ENCODE data around the gene GAS7.
"Not testable (repeated sequence)": the region's sequence is repeated elsewhere in the genome, so short reads cannot be mapped to it uniquely, and the experiment has no call there.

GAS7 gene

DNA sequence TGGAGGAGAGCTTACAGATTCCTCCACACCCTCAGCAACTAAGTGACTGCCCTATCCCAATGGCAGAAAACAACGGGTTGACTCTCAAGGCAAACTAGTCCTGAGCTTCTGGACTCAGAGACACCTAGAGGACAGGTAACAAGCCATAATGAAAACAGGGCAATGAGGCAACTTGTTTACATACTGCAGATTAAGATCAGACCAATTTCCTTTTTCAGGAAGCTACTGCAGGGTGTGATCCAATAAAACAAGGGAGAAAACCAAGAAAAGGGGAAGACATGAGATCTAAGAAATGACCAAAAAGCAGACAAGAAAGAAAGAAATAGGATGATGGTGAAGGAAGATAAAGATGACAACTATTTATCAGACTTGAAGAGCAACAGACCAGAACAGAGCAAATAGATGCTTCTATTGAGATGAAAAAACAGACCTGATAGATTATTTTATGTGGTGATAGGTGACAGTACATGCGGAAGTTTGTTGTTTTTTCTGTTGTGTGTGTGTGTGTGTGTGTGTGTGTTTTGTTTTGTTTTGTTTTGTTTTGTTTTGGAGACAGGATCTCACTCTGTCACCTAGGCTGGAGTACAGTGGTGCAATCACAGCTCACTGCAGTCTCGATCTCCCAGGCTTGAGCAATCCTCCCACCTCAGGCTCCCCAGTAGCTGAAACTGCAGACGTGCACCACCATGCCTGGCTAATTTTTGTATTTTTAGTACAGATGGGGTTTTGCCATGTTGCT, 120.7 kb downstream of the GAS7 start:
- in situ Hi-C loops (cut with MboI; ENCODE audit: low sequenced_read_pairs): no loop called here

DNA sequence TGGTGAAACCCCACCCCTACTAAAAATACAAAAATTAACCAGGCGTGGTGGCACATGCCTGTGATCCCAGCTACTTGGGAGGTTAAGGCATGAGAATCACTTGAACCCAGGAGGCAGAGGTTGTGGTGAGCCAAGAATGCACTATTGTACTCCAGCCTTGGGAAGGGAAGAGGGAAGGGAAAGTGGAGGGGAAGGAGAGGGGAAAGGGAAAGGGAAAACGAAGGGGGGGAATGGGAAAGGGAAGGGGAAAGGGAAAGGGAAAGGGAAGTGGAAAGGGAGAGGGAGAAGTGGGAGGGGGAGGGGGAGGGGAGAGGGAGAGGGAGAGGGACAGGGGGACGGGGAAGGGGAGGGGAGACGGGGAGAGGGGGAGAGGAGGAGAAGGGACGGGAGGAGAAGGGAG, 122.5 kb downstream of the GAS7 start:
- in situ Hi-C loops (cut with MboI; ENCODE audit: low sequenced_read_pairs): no loop called here

GRCh38 chr17:10073941-10074340, 124.5 kb downstream of the GAS7 start:
- in situ Hi-C loops (cut with MboI; ENCODE audit: low sequenced_read_pairs): no loop called here

GRCh38 chr17:10072556-10073425, 125.6 kb downstream of the GAS7 start:
- in situ Hi-C loops (cut with MboI; ENCODE audit: low sequenced_read_pairs): no loop called here

DNA sequence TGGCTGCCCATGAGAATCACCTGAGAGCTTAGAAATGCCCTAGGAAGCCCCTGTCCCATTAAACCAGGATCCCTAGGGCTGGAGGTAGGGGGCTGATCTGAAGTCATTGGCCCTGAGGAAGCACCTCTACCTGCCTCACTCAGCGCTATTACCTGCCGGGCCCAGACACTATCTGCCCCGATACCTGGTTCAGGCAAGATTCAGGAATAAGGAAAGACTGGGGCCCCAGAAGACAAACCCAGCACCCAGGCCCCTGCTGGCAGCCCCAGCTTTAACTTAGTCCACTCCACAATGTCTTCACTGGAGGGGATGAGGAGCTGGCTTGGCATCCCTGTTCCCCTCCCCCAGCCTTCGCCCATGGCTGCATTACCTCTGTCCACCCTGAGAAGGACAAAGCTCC, 126.3 kb downstream of the GAS7 start:
- in situ Hi-C loops (cut with MboI; ENCODE audit: low sequenced_read_pairs): no loop called here

DNA sequence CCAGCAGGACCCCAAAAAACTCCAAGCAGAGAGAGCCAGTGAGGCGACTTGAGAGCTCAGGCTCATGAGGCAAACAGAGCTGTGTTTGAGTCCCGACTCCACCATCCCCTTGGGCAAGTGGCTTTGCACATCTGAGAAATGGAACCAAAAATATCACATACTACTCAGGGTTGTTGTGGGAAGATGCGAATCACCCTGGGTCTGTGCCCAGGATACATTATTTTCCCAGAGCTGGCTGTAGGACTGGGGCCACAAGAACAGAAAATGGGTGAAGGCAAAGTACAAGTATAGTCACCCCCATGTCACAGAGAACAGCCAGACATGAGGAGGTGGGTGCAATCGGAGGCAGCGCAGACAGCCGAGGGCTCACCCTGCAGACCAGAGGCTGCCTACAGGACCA, 127.3 kb downstream of the GAS7 start:
- in situ Hi-C loops (cut with MboI; ENCODE audit: low sequenced_read_pairs): no loop called here

DNA sequence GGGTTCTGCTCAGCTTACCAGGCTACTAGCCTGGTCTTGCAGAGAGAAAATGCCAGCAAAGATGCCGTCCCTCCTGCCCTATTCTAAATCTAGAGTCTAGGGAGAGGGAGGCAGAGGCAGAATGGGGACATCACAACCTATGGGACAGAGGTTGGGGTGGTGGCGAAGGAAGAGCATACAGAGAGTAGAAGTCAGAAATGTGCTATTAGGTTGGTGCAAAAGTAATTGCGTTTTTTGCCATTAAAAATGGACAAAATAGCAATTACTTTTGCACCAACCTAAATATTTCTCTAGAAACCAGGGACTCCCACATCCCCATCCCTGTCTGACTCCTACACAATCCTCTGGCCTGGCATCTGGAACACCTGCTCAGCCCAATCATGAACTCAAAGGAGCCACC, 127.7 kb downstream of the GAS7 start:
- in situ Hi-C loops (cut with MboI; ENCODE audit: low sequenced_read_pairs): no loop called here

- in situ Hi-C loops (cut with MboI; ENCODE audit: low sequenced_read_pairs): no loop called here
Observed at GRCh38 chr17:10069301-10069700, 129.1 kb downstream of the GAS7 start.

DNA sequence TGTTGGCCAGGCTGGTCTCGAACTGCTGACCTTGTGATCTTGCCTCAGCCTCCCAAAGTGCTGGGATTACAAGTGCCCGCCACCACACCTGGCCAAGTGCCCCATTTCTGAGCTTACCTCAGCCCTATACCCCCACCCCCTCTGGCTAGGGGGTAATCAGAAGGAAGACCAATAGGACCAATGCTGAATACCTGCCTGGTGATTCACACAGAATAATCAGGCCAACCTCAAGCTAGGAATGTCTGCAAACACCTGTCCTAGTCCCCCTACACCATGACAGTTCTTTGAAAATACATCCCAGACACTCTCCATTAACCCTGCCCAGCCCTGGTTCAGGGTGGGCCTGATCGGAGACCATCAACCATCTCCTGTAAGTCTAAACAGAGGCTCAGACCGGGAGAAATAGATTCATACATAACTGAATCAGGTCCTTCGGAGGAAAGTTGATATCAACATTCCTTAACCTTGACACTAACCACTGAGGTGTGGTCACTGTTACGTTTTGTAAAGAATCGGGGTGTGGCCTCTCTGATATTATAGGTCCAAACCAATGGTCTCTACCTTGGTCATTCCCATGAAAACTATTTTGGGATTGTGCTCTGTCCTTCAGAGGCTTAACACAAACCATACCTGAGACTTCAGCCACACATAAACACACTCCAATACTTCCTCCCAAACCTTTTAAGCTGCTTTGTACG, 130.8 kb downstream of the GAS7 start:
- in situ Hi-C loops (cut with MboI; ENCODE audit: low sequenced_read_pairs): no loop called here

- in situ Hi-C loops (cut with MboI; ENCODE audit: low sequenced_read_pairs): no loop called here
Observed at GRCh38 chr17:10064536-10064935, 133.9 kb downstream of the GAS7 start.

GRCh38 chr17:10063730-10064241, 134.6 kb downstream of the GAS7 start:
- in situ Hi-C loops (cut with MboI; ENCODE audit: low sequenced_read_pairs): no loop called here

DNA sequence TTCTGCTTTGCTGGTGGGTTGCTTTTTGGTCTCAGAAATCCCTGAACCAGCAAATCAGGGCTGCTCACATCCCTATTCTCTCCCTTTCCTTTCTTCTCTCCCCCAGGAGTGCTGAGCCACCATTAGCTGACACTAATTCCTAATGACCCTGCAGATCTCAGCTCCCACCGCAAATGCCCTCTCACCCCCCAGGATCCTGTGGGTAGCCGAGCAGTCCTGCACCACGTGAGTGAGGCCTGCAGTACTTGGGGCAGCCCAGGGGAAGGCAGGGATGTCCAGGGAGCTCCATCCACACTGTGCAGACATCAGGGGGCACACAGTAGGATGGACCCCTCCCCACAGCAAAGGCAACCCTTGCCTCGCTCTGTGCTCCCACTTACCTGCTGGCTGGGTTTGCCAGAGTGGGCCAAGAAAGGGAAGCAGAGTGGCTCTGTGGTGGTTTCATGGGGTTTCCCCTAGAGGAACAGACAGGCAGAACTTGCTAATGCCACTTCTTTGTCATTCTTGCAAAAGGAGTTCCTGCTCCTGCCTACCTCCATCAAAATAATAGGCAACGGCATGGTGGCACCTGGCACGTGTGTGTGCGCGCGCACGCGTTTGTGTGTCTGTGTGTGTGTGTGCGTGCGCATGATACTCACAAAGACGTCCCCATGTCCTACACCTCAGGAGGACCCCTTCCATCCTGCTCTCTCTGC, 135.6 kb downstream of the GAS7 start:
- in situ Hi-C loops (cut with MboI; ENCODE audit: low sequenced_read_pairs): no loop called here

GRCh38 chr17:10061111-10061845, 137.1 kb downstream of the GAS7 start:
- in situ Hi-C loops (cut with MboI; ENCODE audit: low sequenced_read_pairs): no loop called here

GRCh38 chr17:10060526-10060925, 137.9 kb downstream of the GAS7 start:
- in situ Hi-C loops (cut with MboI; ENCODE audit: low sequenced_read_pairs): no loop called here

GRCh38 chr17:10059684-10060211, 138.7 kb downstream of the GAS7 start:
- in situ Hi-C loops (cut with MboI; ENCODE audit: low sequenced_read_pairs): no loop called here

- in situ Hi-C loops (cut with MboI; ENCODE audit: low sequenced_read_pairs): no loop called here
Observed at GRCh38 chr17:10058921-10059683, 139.3 kb downstream of the GAS7 start.

DNA sequence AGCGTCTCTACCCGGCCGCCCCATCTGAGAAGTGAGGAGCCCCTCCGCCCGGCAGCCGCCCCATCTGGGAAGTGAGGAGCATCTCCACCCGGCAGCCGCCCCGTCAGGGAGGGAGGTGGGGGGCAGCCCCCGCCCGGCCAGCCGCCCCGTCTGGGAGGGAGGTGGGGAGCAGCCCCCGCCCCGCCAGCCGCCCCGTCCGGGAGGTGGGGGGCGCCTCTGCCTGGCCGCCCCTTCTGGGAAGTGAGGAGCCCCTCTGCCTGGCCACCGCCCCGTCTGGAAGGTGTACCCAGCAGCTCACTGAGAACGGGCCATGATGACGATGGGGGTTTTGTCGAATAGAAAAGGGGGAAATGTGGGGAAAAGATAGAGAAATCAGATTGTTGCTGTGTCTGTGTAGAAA, 140.9 kb downstream of the GAS7 start:
- in situ Hi-C loops (cut with MboI; ENCODE audit: low sequenced_read_pairs): not testable (repeated sequence)

- in situ Hi-C loops (cut with MboI; ENCODE audit: low sequenced_read_pairs): no loop called here
Observed at GRCh38 chr17:10055262-10055975, 143.0 kb downstream of the GAS7 start.
